ENCODE data around the gene RHOJ. TPM values are rescaled to one million over a fixed set of nuclear protein-coding genes. Genes with fewer than 3 reads are reported as not detected.
A peak's percentile ranks its signal among the peaks of the same experiment; 100 is the strongest.
"Not testable (repeated sequence)": the region's sequence is repeated elsewhere in the genome, so short reads cannot be mapped to it uniquely, and the experiment has no call there.

Gene RHOJ
- 10 to 100 TPM; 10.2 to 20.3 (median 16.2) TPM for total RNA-seq
- polyA plus RNA-seq, result 9.6 TPM
- long read RNA-seq, donor 1, partial matches to known transcripts, result 2 of 12 reads
- long read RNA-seq, donor 1, other reads (novel, unspliced or antisense), result 7 of 12 reads
- long read RNA-seq, donor 2, partial matches to known transcripts, result 1 of 3 reads
- long read RNA-seq, donor 2, other reads (novel, unspliced or antisense), result 2 of 3 reads
- long read RNA-seq, donor 3, transcript RHOJ-201 (5 exons, 3,302 nt), result major isoform, 5 of 11 reads
- long read RNA-seq, donor 3, partial matches to known transcripts, result 1 of 11 reads
- long read RNA-seq, donor 3, other reads (novel, unspliced or antisense), result 5 of 11 reads
- long read RNA-seq, donor 4, partial matches to known transcripts, result 0 of 2 reads
- long read RNA-seq, donor 4, other reads (novel, unspliced or antisense), result 1 of 2 reads

DNA sequence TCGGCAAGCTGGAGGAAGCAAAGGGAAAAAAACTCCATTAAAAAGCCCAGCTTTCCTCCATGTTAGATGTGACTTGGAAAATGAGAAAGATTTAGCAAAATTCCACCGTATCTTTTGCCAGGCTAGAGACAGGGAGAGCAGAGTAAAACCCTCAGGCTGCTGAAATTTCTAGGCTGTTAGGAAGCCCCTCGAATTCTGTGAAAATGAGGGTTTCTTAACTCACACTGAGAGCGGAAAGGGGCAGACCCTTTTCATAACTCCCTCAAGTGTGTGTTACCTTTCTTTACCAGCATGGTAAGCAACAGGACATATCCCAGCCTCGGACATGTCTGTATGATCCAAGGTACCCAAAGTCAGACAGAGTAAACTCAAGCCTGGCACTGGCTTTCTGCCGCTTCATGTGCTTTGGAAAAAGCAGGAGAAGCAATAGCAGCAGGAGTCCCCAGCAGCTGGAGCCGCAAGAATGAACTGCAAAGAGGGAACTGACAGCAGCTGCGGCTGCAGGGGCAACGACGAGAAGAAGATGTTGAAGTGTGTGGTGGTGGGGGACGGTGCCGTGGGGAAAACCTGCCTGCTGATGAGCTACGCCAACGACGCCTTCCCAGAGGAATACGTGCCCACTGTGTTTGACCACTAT lies at the start of gene RHOJ:
TSS of gene RHOJ (plus strand) at position 37 of the 637 bp plus-strand sequence. CDS start at position 464, 427 bp downstream.
- intact Hi-C loops (cut with DNase I), result no loop called here

DNA sequence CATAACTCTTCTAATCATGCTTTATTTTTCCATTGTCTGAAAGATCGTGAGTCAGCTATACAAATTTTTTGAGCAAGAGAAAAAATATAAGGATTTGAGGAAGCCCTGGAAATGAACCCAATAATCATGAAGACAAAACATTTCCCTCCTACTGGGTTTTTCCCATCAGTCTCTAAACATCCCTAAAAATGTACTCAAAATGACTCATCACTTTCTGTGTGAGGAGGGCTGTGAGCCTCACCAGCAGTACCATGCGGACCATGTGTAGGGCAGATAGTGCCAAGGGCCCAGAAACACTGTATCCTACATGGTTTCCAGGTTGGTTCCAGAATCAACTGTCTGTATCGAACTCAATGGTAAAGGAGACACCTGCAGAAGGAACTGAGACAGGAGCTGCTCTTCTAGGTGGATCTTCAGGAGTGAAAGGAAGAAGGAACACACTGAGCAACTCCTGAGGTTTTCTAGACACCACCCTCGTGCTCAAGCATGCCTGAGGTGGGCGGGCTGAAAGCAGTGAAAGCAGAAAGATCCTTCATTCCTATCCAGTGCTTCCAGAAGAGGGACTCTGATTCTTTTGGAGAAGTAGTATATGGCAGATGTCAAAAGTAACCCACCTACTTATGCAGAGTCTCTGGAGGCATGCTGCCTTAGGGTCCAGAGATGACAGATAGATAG lies 48.6 kb upstream of the RHOJ start:
- ATAC-seq (no peak), DNase-seq (no peak)
- Histone ChIP-seq H3K27ac (ENCODE audit: low read length) (no peak overlapping the region), H3K9me3 (ENCODE audit: control insufficient read depth, low read length) (no peaks in the 10 kb centered on the region), H3K27me3 (ENCODE audit: control insufficient read depth, insufficient read depth) (no peaks in the 10 kb centered on the region), H3K4me1 (ENCODE audit: control insufficient read depth, insufficient read depth, low read length) (no peaks in the 10 kb centered on the region), H3K4me3 (ENCODE audit: low read length) (no peak overlapping the region)
- WGBS, result 56% methylated on average over 5 of the region's 5 CpGs
- intact Hi-C loops (cut with DNase I), result no loop called here

More for the DNA sequence above, at the start of gene RHOJ:
- peak within 1 kb of the TSS; percentile 80 for H3K4me3 ChIP-seq (ENCODE audit: low read length)
- 12% methylated on average over 16 of the region's 16 CpGs for WGBS
- H3K9me3 ChIP-seq (ENCODE audit: control insufficient read depth, low read length), result no peaks in the 10 kb centered on the region
- peak within 1 kb of the TSS; percentile 94 for H3K27ac ChIP-seq (ENCODE audit: low read length)
- no peaks in the 10 kb centered on the region for H3K4me1 ChIP-seq (ENCODE audit: control insufficient read depth, insufficient read depth, low read length)
- ATAC-seq (peak; percentile 22 to 39), DNase-seq (peak; percentile 20 to 70 (median 47))
- H3K27me3 ChIP-seq (ENCODE audit: control insufficient read depth, insufficient read depth), result no peaks in the 10 kb centered on the region

DNA sequence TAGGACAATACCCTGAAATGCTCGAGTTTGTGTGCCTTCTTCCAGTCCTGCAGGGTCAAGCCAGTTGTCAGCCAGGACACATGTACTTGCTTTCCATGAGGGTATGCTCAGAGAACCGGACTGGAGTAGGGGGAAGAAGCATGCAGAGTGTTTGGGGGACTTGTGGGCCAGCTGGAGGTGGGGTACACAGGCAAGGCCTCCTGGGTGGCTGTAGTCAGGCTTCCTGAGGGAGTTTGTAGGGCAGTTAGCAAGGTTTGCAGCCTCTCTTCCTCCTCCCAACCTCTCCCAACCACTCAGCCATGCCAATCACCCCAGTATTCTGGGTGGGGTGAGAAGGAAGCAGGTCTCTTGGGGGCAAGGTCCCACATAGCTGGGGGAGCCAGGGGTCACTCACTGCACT lies 47.0 kb upstream of the RHOJ start:
- no peak for DNase-seq
- WGBS, result 61% methylated on average over 2 of the region's 2 CpGs
- intact Hi-C loops (cut with DNase I), result no loop called here
- Histone ChIP-seq H3K27me3 (ENCODE audit: control insufficient read depth, insufficient read depth) (no peaks in the 10 kb centered on the region), H3K4me1 (ENCODE audit: control insufficient read depth, insufficient read depth, low read length) (no peaks in the 10 kb centered on the region), H3K4me3 (ENCODE audit: low read length) (no peak overlapping the region), H3K9me3 (ENCODE audit: control insufficient read depth, low read length) (no peaks in the 10 kb centered on the region), H3K27ac (ENCODE audit: low read length) (no peak overlapping the region)
- ATAC-seq, result no peak

DNA sequence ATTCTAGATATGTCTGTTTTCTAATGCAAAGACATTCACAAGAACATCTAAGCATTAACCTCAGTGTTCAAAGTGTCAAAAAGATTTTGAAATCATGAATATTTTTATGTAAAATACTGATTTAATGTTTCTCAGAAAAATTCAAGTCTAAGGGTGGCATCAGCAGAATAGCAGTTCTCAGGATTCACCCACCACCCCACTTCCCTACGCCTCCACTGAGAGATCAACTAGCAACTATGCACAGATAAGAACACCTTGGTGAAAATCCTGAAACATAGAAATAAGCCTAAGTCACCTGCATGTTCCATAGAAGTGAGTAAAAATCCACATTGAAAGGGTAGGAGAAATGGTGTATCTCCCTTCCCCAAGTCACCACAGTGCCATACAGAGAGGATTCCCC lies 40.9 kb upstream of the RHOJ start:
- Histone ChIP-seq H3K4me3 (ENCODE audit: low read length) (no peak overlapping the region), H3K4me1 (ENCODE audit: control insufficient read depth, insufficient read depth, low read length) (no peaks in the 10 kb centered on the region), H3K27ac (ENCODE audit: low read length) (no peak overlapping the region), H3K9me3 (ENCODE audit: control insufficient read depth, low read length) (no peaks in the 10 kb centered on the region), H3K27me3 (ENCODE audit: control insufficient read depth, insufficient read depth) (no peaks in the 10 kb centered on the region)
- 86% methylated on average over 1 of the region's 1 CpG for WGBS
- intact Hi-C loops (cut with DNase I), result no loop called here
- DNase-seq, result no peak
- ATAC-seq, result no peak

DNA sequence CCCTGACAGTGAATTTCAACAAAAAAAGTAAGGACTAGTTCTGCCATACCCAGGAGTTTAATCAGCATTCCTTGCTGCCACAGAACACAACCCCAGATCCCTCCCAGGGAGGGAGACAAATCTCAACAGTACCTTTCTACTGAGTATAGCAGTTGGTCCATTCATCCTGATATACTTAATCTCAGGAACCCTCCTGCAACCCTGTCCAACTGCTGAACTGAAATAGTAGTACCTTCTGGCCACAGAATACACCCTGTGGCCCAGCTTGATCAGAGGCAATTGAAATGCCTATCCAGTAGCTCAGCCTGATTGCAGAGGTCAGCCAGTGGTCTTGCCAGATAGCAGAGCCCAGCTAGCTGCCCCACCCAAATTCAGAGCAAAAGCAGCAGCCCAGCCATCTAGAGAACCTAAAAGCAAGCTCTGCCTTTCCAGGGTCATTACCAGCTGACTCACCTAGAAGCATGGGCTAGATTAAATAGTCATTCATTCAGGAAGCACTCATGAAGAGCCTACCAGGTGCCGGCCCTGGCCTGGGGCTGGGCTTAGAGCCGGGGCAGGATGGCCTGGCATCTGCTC lies 40.0 kb upstream of the RHOJ start:
- ATAC-seq, result no peak
- Histone ChIP-seq H3K4me3 (ENCODE audit: low read length) (no peak overlapping the region), H3K4me1 (ENCODE audit: control insufficient read depth, insufficient read depth, low read length) (no peaks in the 10 kb centered on the region), H3K27me3 (ENCODE audit: control insufficient read depth, insufficient read depth) (no peaks in the 10 kb centered on the region), H3K9me3 (ENCODE audit: control insufficient read depth, low read length) (no peaks in the 10 kb centered on the region), H3K27ac (ENCODE audit: low read length) (no peak overlapping the region)
- no peak for DNase-seq
- WGBS, result 88% methylated on average over 2 of the region's 2 CpGs
- intact Hi-C loops (cut with DNase I), result no loop called here

DNA sequence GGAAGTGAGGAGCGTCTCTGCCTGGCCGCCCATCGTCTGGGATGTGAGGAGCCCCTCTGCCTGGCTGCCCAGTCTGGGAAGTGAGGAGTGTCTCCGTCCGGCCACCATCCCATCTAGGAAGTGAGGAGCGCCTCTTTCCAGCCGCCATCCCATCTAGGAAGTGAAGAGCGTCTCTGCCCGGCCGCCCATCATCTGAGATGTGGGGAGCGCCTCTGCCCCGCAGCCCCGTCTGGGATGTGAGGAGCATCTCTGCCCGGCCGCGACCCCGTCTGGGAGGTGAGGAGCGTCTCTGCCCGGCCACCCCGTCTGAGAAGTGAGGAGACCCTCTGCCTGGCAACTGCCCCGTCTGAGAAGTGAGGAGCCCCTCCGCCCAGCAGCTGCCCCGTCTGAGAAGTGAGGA lies 39.0 kb upstream of the RHOJ start:
- 96% methylated on average over 20 of the region's 23 CpGs for WGBS
- DNase-seq; H3K27me3 ChIP-seq (ENCODE audit: control insufficient read depth, insufficient read depth); H3K4me3 ChIP-seq (ENCODE audit: low read length); intact Hi-C loops (cut with DNase I); H3K4me1 ChIP-seq (ENCODE audit: control insufficient read depth, insufficient read depth, low read length); ATAC-seq; H3K27ac ChIP-seq (ENCODE audit: low read length); H3K9me3 ChIP-seq (ENCODE audit: control insufficient read depth, low read length): not testable (repeated sequence)

DNA sequence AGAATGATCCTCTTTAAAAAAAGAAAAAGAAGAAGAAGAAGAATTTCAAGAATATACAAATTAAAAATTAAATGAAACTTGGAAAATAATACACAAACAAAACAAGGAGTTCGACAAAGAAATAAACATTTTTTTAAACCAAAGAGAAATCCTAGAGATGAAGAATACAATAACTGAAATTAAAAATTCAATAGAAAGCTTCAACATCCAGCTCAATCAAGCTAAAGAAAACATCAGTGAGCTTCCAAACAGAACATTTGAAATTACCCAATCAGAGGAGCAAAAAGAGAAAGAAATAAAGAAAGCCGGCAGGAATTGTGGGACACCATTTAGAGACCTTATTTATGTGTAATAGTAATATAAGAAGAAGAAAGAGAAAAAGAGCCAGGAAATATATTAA lies 37.2 kb upstream of the RHOJ start:
- no peaks in the 10 kb centered on the region for H3K27me3 ChIP-seq (ENCODE audit: control insufficient read depth, insufficient read depth)
- WGBS, result 95% methylated on average over 2 of the region's 2 CpGs
- H3K9me3 ChIP-seq (ENCODE audit: control insufficient read depth, low read length), result no peaks in the 10 kb centered on the region
- ATAC-seq (no peak), DNase-seq (no peak)
- intact Hi-C loops (cut with DNase I), result no loop called here
- no peak overlapping the region for H3K27ac ChIP-seq (ENCODE audit: low read length)
- H3K4me3 ChIP-seq (ENCODE audit: low read length), result no peak overlapping the region
- H3K4me1 ChIP-seq (ENCODE audit: control insufficient read depth, insufficient read depth, low read length), result no peaks in the 10 kb centered on the region

DNA sequence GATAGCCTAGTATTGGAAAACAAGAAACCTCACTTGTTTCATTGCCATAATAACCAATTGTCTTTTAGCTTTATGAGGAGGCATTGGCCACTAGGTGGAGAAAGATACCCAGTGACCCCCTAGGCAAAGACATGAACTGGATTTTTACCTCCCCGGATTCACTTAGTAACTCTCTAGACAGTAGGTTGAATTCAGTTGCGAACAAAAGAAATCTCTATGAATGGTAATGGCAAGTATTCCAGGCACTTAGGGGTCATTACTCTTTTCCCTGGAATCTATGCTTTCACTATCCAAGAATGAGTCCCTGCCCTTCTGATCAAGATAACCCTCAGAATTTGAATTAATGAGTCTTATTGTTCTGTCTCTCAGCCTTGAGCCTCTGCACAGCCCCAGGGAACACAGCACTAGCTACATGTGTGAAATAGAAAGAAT lies 29.5 kb upstream of the RHOJ start:
- DNase-seq (no peak), ATAC-seq (peak; percentile 69 to 88)
- intact Hi-C loops (cut with DNase I), result loop anchor here (2.0 to 5.0 kb wide), 2 partner anchors 102 to 103 kb away; no protein-coding TSS in a partner anchor
- 17% methylated on average over 2 of the region's 2 CpGs for WGBS
- peaks cover 2% of the 10 kb centered on the region for H3K4me1 ChIP-seq (ENCODE audit: control insufficient read depth, insufficient read depth, low read length)
- no peaks in the 10 kb centered on the region for H3K27me3 ChIP-seq (ENCODE audit: control insufficient read depth, insufficient read depth)
- H3K27ac ChIP-seq (ENCODE audit: low read length), result peak overlapping the region; percentile 30
- H3K9me3 ChIP-seq (ENCODE audit: control insufficient read depth, low read length), result no peaks in the 10 kb centered on the region
- no peak overlapping the region for H3K4me3 ChIP-seq (ENCODE audit: low read length)

DNA sequence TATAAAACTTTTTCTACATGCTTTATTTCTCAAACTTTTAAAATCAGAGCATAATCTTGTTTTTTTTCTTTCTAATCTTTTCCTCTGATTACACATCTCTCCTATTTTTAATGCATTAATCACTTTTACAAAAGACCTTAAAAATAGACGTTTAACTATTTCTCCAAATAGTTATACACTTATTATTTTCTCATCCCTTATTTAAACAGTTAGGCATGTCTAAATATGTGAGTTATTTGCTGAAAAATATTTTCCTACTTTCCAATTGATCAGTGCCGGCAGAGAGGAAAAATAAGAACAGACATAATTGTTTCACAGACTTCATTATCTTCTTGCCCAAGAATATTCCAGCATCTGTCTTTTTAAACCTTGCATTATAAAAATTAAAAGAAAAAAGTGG lies 28.7 kb upstream of the RHOJ start:
- Histone ChIP-seq H3K9me3 (ENCODE audit: control insufficient read depth, low read length) (no peaks in the 10 kb centered on the region), H3K4me3 (ENCODE audit: low read length) (no peak overlapping the region), H3K4me1 (ENCODE audit: control insufficient read depth, insufficient read depth, low read length) (peaks cover 2% of the 10 kb centered on the region), H3K27ac (ENCODE audit: low read length) (no peak overlapping the region), H3K27me3 (ENCODE audit: control insufficient read depth, insufficient read depth) (no peaks in the 10 kb centered on the region)
- DNase-seq (no peak), ATAC-seq (no peak)
- intact Hi-C loops (cut with DNase I), result loop anchor here (2.0 to 5.0 kb wide), 2 partner anchors 101 to 102 kb away; no protein-coding TSS in a partner anchor
- 52% methylated on average over 2 of the region's 2 CpGs for WGBS

DNA sequence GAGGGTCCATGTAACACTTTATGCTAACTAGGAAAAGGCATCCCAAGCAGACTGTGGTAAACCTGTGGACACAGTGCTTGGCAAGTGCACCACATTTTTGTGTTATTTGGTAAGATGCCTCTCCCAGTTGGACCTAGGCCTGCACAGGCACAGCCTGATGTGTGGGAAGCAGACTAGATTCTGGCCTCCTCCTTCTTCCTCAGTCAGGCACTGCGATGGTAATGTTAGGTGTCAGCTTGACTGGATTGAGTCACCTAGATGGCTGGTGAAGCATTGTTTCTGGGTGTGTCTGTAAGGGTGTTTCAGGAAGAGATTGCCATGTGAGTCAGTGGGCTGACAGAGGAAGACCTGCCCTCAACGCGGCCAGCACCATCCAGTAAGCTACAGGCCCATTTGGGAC lies 25.3 kb upstream of the RHOJ start:
- peak in 1 of 3 donors; percentile 22 for DNase-seq
- peak; percentile 34 to 79 for ATAC-seq
- Histone ChIP-seq H3K4me3 (ENCODE audit: low read length) (no peak overlapping the region), H3K9me3 (ENCODE audit: control insufficient read depth, low read length) (no peaks in the 10 kb centered on the region), H3K4me1 (ENCODE audit: control insufficient read depth, insufficient read depth, low read length) (peaks cover 2% of the 10 kb centered on the region), H3K27me3 (ENCODE audit: control insufficient read depth, insufficient read depth) (no peaks in the 10 kb centered on the region), H3K27ac (ENCODE audit: low read length) (no peak overlapping the region)
- WGBS, result 77% methylated on average over 3 of the region's 3 CpGs
- intact Hi-C loops (cut with DNase I), result loop anchor here in 1 of 4 donors (5.0 kb wide), 1 partner anchor 98 kb away; no protein-coding TSS in a partner anchor

Measured in right cardiac atrium (tissue), 5 donors.